Measurements from ENCODE around the gene DPYD. TPM values are rescaled to one million over a fixed set of nuclear protein-coding genes. Genes with fewer than 3 reads are reported as not detected.
A peak's percentile ranks its signal among the peaks of the same experiment; 100 is the strongest.
"Not testable (repeated sequence)": the region's sequence is repeated elsewhere in the genome, so short reads cannot be mapped to it uniquely, and the experiment has no call there.

DPYD gene
- polyA plus RNA-seq, 1 donor = 32.5 TPM

GRCh38 chr1:97254731-97255463 is 665.9 kb downstream of the DPYD start:
- H3K4me3 ChIP-seq (ENCODE audit: low read length) = no peak overlapping the region
- H3K27me3 ChIP-seq (ENCODE audit: control insufficient read depth, insufficient read depth, low read length) = no peaks in the 10 kb centered on the region
- 59% methylated on average over 2 of the region's 4 CpGs for WGBS (ENCODE audit: insufficient coverage, low lambda C conversion rate)

GRCh38 chr1:97252925-97253324 is 667.9 kb downstream of the DPYD start:
- Histone ChIP-seq H3K36me3 (ENCODE audit: control insufficient read depth, insufficient read depth, low read length) (no peaks in the 10 kb centered on the region), H3K27me3 (ENCODE audit: control insufficient read depth, insufficient read depth, low read length) (no peaks in the 10 kb centered on the region), H3K9me3 (ENCODE audit: control insufficient read depth, low read depth, low read length) (no peaks in the 10 kb centered on the region), H3K4me1 (ENCODE audit: control insufficient read depth, insufficient read depth, low read length) (no peaks in the 10 kb centered on the region), H3K27ac (ENCODE audit: low read length) (no peak overlapping the region), H3K4me3 (ENCODE audit: low read length) (no peak overlapping the region)
- DNase-seq = no peak
- 60% methylated on average over 1 of the region's 3 CpGs for WGBS (ENCODE audit: insufficient coverage, low lambda C conversion rate)

More at GRCh38 chr1:97254731-97255463, 665.9 kb downstream of the DPYD start:
- Histone ChIP-seq H3K4me1 (ENCODE audit: control insufficient read depth, insufficient read depth, low read length) (no peaks in the 10 kb centered on the region), H3K9me3 (ENCODE audit: control insufficient read depth, low read depth, low read length) (no peaks in the 10 kb centered on the region), H3K36me3 (ENCODE audit: control insufficient read depth, insufficient read depth, low read length) (no peaks in the 10 kb centered on the region), H3K27ac (ENCODE audit: low read length) (no peak overlapping the region)
- DNase-seq = no peak

- DNase-seq = no peak
- no peaks in the 10 kb centered on the region for H3K27me3 ChIP-seq (ENCODE audit: control insufficient read depth, insufficient read depth, low read length)
- H3K4me1 ChIP-seq (ENCODE audit: control insufficient read depth, insufficient read depth, low read length) = no peaks in the 10 kb centered on the region
- no peaks in the 10 kb centered on the region for H3K9me3 ChIP-seq (ENCODE audit: control insufficient read depth, low read depth, low read length)
- no peak overlapping the region for H3K27ac ChIP-seq (ENCODE audit: low read length)
- no peak overlapping the region for H3K4me3 ChIP-seq (ENCODE audit: low read length)
- WGBS (ENCODE audit: insufficient coverage, low lambda C conversion rate) = 50% methylated on average over 1 of the region's 1 CpG
- H3K36me3 ChIP-seq (ENCODE audit: control insufficient read depth, insufficient read depth, low read length) = no peaks in the 10 kb centered on the region
These were observed 668.8 kb downstream of the DPYD start for GRCh38 chr1:97252076-97252475.

- H3K4me3 ChIP-seq (ENCODE audit: low read length) = no peak overlapping the region
- H3K9me3 ChIP-seq (ENCODE audit: control insufficient read depth, low read depth, low read length) = no peaks in the 10 kb centered on the region
- no peak overlapping the region for H3K27ac ChIP-seq (ENCODE audit: low read length)
- H3K4me1 ChIP-seq (ENCODE audit: control insufficient read depth, insufficient read depth, low read length) = no peaks in the 10 kb centered on the region
- no peaks in the 10 kb centered on the region for H3K27me3 ChIP-seq (ENCODE audit: control insufficient read depth, insufficient read depth, low read length)
- no peaks in the 10 kb centered on the region for H3K36me3 ChIP-seq (ENCODE audit: control insufficient read depth, insufficient read depth, low read length)
- no peak for DNase-seq
These were observed 673.6 kb downstream of the DPYD start for GRCh38 chr1:97247196-97247595.

GRCh38 chr1:97245682-97246081 is 675.2 kb downstream of the DPYD start:
- DNase-seq = peak; percentile 16 to 46
- Histone ChIP-seq H3K36me3 (ENCODE audit: control insufficient read depth, insufficient read depth, low read length) (no peaks in the 10 kb centered on the region), H3K27ac (ENCODE audit: low read length) (no peak overlapping the region), H3K4me1 (ENCODE audit: control insufficient read depth, insufficient read depth, low read length) (no peaks in the 10 kb centered on the region), H3K9me3 (ENCODE audit: control insufficient read depth, low read depth, low read length) (no peaks in the 10 kb centered on the region), H3K27me3 (ENCODE audit: control insufficient read depth, insufficient read depth, low read length) (no peaks in the 10 kb centered on the region), H3K4me3 (ENCODE audit: low read length) (no peak overlapping the region)
- WGBS (ENCODE audit: insufficient coverage, low lambda C conversion rate) = no CpG with 5 or more reads among the region's 1 CpG

- Histone ChIP-seq H3K4me3 (ENCODE audit: low read length) (no peak overlapping the region), H3K9me3 (ENCODE audit: control insufficient read depth, low read depth, low read length) (no peaks in the 10 kb centered on the region), H3K27me3 (ENCODE audit: control insufficient read depth, insufficient read depth, low read length) (no peaks in the 10 kb centered on the region), H3K4me1 (ENCODE audit: control insufficient read depth, insufficient read depth, low read length) (no peaks in the 10 kb centered on the region), H3K36me3 (ENCODE audit: control insufficient read depth, insufficient read depth, low read length) (no peaks in the 10 kb centered on the region), H3K27ac (ENCODE audit: low read length) (no peak overlapping the region)
- DNase-seq = no peak
- 100% methylated on average over 2 of the region's 4 CpGs for WGBS (ENCODE audit: insufficient coverage, low lambda C conversion rate)
These were observed 675.8 kb downstream of the DPYD start for GRCh38 chr1:97245026-97245425.

GRCh38 chr1:97243973-97244560 is 676.8 kb downstream of the DPYD start:
- WGBS (ENCODE audit: insufficient coverage, low lambda C conversion rate) = 86% methylated on average over 1 of the region's 2 CpGs
- Histone ChIP-seq H3K4me3 (ENCODE audit: low read length) (no peak overlapping the region), H3K27me3 (ENCODE audit: control insufficient read depth, insufficient read depth, low read length) (no peaks in the 10 kb centered on the region), H3K9me3 (ENCODE audit: control insufficient read depth, low read depth, low read length) (no peaks in the 10 kb centered on the region), H3K4me1 (ENCODE audit: control insufficient read depth, insufficient read depth, low read length) (no peaks in the 10 kb centered on the region), H3K27ac (ENCODE audit: low read length) (no peak overlapping the region), H3K36me3 (ENCODE audit: control insufficient read depth, insufficient read depth, low read length) (no peaks in the 10 kb centered on the region)
- DNase-seq = no peak

- Histone ChIP-seq H3K36me3 (ENCODE audit: control insufficient read depth, insufficient read depth, low read length) (no peaks in the 10 kb centered on the region), H3K27me3 (ENCODE audit: control insufficient read depth, insufficient read depth, low read length) (no peaks in the 10 kb centered on the region), H3K4me1 (ENCODE audit: control insufficient read depth, insufficient read depth, low read length) (no peaks in the 10 kb centered on the region), H3K9me3 (ENCODE audit: control insufficient read depth, low read depth, low read length) (no peaks in the 10 kb centered on the region), H3K27ac (ENCODE audit: low read length) (no peak overlapping the region), H3K4me3 (ENCODE audit: low read length) (no peak overlapping the region)
- 71% methylated on average over 1 of the region's 3 CpGs for WGBS (ENCODE audit: insufficient coverage, low lambda C conversion rate)
- DNase-seq = no peak
These were observed 682.0 kb downstream of the DPYD start for GRCh38 chr1:97238816-97239215.

- not testable (repeated sequence) for H3K4me3 ChIP-seq (ENCODE audit: low read length); DNase-seq; H3K36me3 ChIP-seq (ENCODE audit: control insufficient read depth, insufficient read depth, low read length); H3K9me3 ChIP-seq (ENCODE audit: control insufficient read depth, low read depth, low read length); H3K27ac ChIP-seq (ENCODE audit: low read length); H3K4me1 ChIP-seq (ENCODE audit: control insufficient read depth, insufficient read depth, low read length); H3K27me3 ChIP-seq (ENCODE audit: control insufficient read depth, insufficient read depth, low read length)
- WGBS (ENCODE audit: insufficient coverage, low lambda C conversion rate) = no CpG with 5 or more reads among the region's 2 CpGs
These were observed 689.5 kb downstream of the DPYD start for GRCh38 chr1:97231354-97231753.

GRCh38 chr1:97212671-97213070 is 708.2 kb downstream of the DPYD start:
- DNase-seq = no peak
- Histone ChIP-seq H3K4me3 (ENCODE audit: low read length) (no peak overlapping the region), H3K9me3 (ENCODE audit: control insufficient read depth, low read depth, low read length) (no peaks in the 10 kb centered on the region), H3K27ac (ENCODE audit: low read length) (no peak overlapping the region), H3K4me1 (ENCODE audit: control insufficient read depth, insufficient read depth, low read length) (no peaks in the 10 kb centered on the region), H3K27me3 (ENCODE audit: control insufficient read depth, insufficient read depth, low read length) (no peaks in the 10 kb centered on the region), H3K36me3 (ENCODE audit: control insufficient read depth, insufficient read depth, low read length) (no peaks in the 10 kb centered on the region)
- no CpG with 5 or more reads among the region's 2 CpGs for WGBS (ENCODE audit: insufficient coverage, low lambda C conversion rate)

- H3K36me3 ChIP-seq (ENCODE audit: control insufficient read depth, insufficient read depth, low read length) = no peaks in the 10 kb centered on the region
- 83% methylated on average over 1 of the region's 1 CpG for WGBS (ENCODE audit: insufficient coverage, low lambda C conversion rate)
- no peak overlapping the region for H3K4me3 ChIP-seq (ENCODE audit: low read length)
- no peak overlapping the region for H3K27ac ChIP-seq (ENCODE audit: low read length)
- no peak for DNase-seq
- H3K4me1 ChIP-seq (ENCODE audit: control insufficient read depth, insufficient read depth, low read length) = no peaks in the 10 kb centered on the region
- H3K9me3 ChIP-seq (ENCODE audit: control insufficient read depth, low read depth, low read length) = no peaks in the 10 kb centered on the region
- no peaks in the 10 kb centered on the region for H3K27me3 ChIP-seq (ENCODE audit: control insufficient read depth, insufficient read depth, low read length)
These were observed 710.5 kb downstream of the DPYD start for GRCh38 chr1:97210307-97210706.

Data from large intestine (tissue), 3 donors.